ENCODE results near the gene PAX5.

DNA sequence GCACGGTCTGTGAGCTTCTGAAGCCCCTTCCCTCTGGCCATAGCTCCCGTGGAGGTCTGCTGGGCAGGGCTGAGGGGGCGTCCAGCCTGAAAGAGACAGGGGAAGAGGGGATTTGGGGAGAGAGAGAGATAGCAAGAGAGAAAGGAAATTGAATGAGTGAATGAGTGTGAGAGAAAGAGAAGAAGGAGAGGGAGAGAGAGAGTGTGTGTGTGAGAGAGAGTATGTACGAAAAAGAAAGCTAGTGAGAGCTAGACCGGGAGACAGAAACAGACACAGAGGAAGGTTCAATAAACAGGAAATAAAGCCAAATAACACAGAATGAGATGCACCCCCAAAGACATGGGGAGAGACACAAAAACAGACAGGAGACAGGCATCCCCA is 37.4 kb downstream of the PAX5 start:
- TF ChIP-seq, protein P1, sequence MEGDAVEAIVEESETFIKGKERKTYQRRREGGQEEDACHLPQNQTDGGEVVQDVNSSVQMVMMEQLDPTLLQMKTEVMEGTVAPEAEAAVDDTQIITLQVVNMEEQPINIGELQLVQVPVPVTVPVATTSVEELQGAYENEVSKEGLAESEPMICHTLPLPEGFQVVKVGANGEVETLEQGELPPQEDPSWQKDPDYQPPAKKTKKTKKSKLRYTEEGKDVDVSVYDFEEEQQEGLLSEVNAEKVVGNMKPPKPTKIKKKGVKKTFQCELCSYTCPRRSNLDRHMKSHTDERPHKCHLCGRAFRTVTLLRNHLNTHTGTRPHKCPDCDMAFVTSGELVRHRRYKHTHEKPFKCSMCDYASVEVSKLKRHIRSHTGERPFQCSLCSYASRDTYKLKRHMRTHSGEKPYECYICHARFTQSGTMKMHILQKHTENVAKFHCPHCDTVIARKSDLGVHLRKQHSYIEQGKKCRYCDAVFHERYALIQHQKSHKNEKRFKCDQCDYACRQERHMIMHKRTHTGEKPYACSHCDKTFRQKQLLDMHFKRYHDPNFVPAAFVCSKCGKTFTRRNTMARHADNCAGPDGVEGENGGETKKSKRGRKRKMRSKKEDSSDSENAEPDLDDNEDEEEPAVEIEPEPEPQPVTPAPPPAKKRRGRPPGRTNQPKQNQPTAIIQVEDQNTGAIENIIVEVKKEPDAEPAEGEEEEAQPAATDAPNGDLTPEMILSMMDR (IDR thresholded peaks at IDR 0.05), result no peak
- no peak for TF ChIP-seq POLR2A (IDR thresholded peaks at IDR 0.05)
